ENCODE measurements around the gene NCOA1.
A peak's percentile ranks its signal among the peaks of the same experiment; 100 is the strongest.

The NCOA1 gene

GRCh38 chr2:24809316-24810007, 318.4 kb downstream of the NCOA1 start:
- Histone ChIP-seq H3K4me3 (ENCODE audit: extremely low read depth, insufficient read depth, low read length, poor library complexity, severe bottlenecking) (no peak overlapping the region), H3K36me3 (ENCODE audit: control insufficient read depth, insufficient read depth, low read length) (peaks cover 58% of the 10 kb centered on the region), H3K4me1 (ENCODE audit: control insufficient read depth, insufficient read depth, low read length, poor library complexity, severe bottlenecking) (no peaks in the 10 kb centered on the region), H3K27ac (ENCODE audit: low read depth, low read length, severe bottlenecking) (no peak overlapping the region), H3K9me3 (ENCODE audit: control insufficient read depth, low read length) (no peaks in the 10 kb centered on the region)
- 92% methylated on average over 2 of the region's 4 CpGs; no CpG with 5 or more reads in 1 of the 2 experiments for WGBS, 2 experiments (ENCODE audit: insufficient coverage in 2 of 2)

GRCh38 chr2:24813691-24814137, 322.7 kb downstream of the NCOA1 start:
- no peaks in the 10 kb centered on the region for H3K9me3 ChIP-seq (ENCODE audit: control insufficient read depth, low read length)
- 98% methylated on average over 4 of the region's 4 CpGs for WGBS, 2 experiments (ENCODE audit: insufficient coverage in 2 of 2)
- H3K27ac ChIP-seq (ENCODE audit: low read depth, low read length, severe bottlenecking): no peak overlapping the region
- peaks cover 31% of the 10 kb centered on the region for H3K4me1 ChIP-seq (ENCODE audit: control insufficient read depth, insufficient read depth, low read length, poor library complexity, severe bottlenecking)
- H3K4me3 ChIP-seq (ENCODE audit: extremely low read depth, insufficient read depth, low read length, poor library complexity, severe bottlenecking): no peak overlapping the region
- H3K36me3 ChIP-seq (ENCODE audit: control insufficient read depth, insufficient read depth, low read length): peaks cover 71% of the 10 kb centered on the region

GRCh38 chr2:24814516-24814915, 323.5 kb downstream of the NCOA1 start:
- WGBS, 2 experiments (ENCODE audit: insufficient coverage in 2 of 2): 100% methylated on average over 1 of the region's 4 CpGs
- Histone ChIP-seq H3K36me3 (ENCODE audit: control insufficient read depth, insufficient read depth, low read length) (peaks cover 79% of the 10 kb centered on the region), H3K27ac (ENCODE audit: low read depth, low read length, severe bottlenecking) (no peak overlapping the region), H3K9me3 (ENCODE audit: control insufficient read depth, low read length) (no peaks in the 10 kb centered on the region), H3K4me1 (ENCODE audit: control insufficient read depth, insufficient read depth, low read length, poor library complexity, severe bottlenecking) (peaks cover 34% of the 10 kb centered on the region), H3K4me3 (ENCODE audit: extremely low read depth, insufficient read depth, low read length, poor library complexity, severe bottlenecking) (no peak overlapping the region)

GRCh38 chr2:24815171-24815570, 324.1 kb downstream of the NCOA1 start:
- H3K36me3 ChIP-seq (ENCODE audit: control insufficient read depth, insufficient read depth, low read length): peaks cover 79% of the 10 kb centered on the region

GRCh38 chr2:24816404-24816803, 325.4 kb downstream of the NCOA1 start:
- Histone ChIP-seq H3K4me1 (ENCODE audit: control insufficient read depth, insufficient read depth, low read length, poor library complexity, severe bottlenecking) (peaks cover 34% of the 10 kb centered on the region), H3K27ac (ENCODE audit: low read depth, low read length, severe bottlenecking) (peak overlapping the region; percentile 81), H3K36me3 (ENCODE audit: control insufficient read depth, insufficient read depth, low read length) (peaks cover 84% of the 10 kb centered on the region), H3K9me3 (ENCODE audit: control insufficient read depth, low read length) (no peaks in the 10 kb centered on the region), H3K4me3 (ENCODE audit: extremely low read depth, insufficient read depth, low read length, poor library complexity, severe bottlenecking) (no peak overlapping the region)
- 93 to 100% methylated on average over 6 of the region's 6 CpGs for WGBS, 2 experiments (ENCODE audit: insufficient coverage in 2 of 2)

More at GRCh38 chr2:24815171-24815570, 324.1 kb downstream of the NCOA1 start:
- Histone ChIP-seq H3K4me1 (ENCODE audit: control insufficient read depth, insufficient read depth, low read length, poor library complexity, severe bottlenecking) (peaks cover 34% of the 10 kb centered on the region), H3K4me3 (ENCODE audit: extremely low read depth, insufficient read depth, low read length, poor library complexity, severe bottlenecking) (no peak overlapping the region), H3K27ac (ENCODE audit: low read depth, low read length, severe bottlenecking) (no peak overlapping the region), H3K9me3 (ENCODE audit: control insufficient read depth, low read length) (no peaks in the 10 kb centered on the region)
- WGBS, 2 experiments (ENCODE audit: insufficient coverage in 2 of 2): 100% methylated on average over 1 of the region's 4 CpGs; no CpG with 5 or more reads in 1 of the 2 experiments

- 88 to 100% methylated on average over 1 of the region's 4 CpGs for WGBS, 2 experiments (ENCODE audit: insufficient coverage in 2 of 2)
- peaks cover 89% of the 10 kb centered on the region for H3K36me3 ChIP-seq (ENCODE audit: control insufficient read depth, insufficient read depth, low read length)
- no peaks in the 10 kb centered on the region for H3K9me3 ChIP-seq (ENCODE audit: control insufficient read depth, low read length)
- H3K4me1 ChIP-seq (ENCODE audit: control insufficient read depth, insufficient read depth, low read length, poor library complexity, severe bottlenecking): peaks cover 34% of the 10 kb centered on the region
- peak overlapping the region; percentile 81 for H3K27ac ChIP-seq (ENCODE audit: low read depth, low read length, severe bottlenecking)
- H3K4me3 ChIP-seq (ENCODE audit: extremely low read depth, insufficient read depth, low read length, poor library complexity, severe bottlenecking): no peak overlapping the region
These were observed 325.8 kb downstream of the NCOA1 start for GRCh38 chr2:24816884-24817283.

GRCh38 chr2:24818721-24819167, 327.7 kb downstream of the NCOA1 start:
- Histone ChIP-seq H3K4me1 (ENCODE audit: control insufficient read depth, insufficient read depth, low read length, poor library complexity, severe bottlenecking) (peaks cover 34% of the 10 kb centered on the region), H3K27ac (ENCODE audit: low read depth, low read length, severe bottlenecking) (peak overlapping the region; percentile 29), H3K36me3 (ENCODE audit: control insufficient read depth, insufficient read depth, low read length) (peaks cover 98% of the 10 kb centered on the region), H3K4me3 (ENCODE audit: extremely low read depth, insufficient read depth, low read length, poor library complexity, severe bottlenecking) (no peak overlapping the region), H3K9me3 (ENCODE audit: control insufficient read depth, low read length) (no peaks in the 10 kb centered on the region)
- 84% methylated on average over 9 of the region's 9 CpGs for WGBS, 2 experiments (ENCODE audit: insufficient coverage in 2 of 2)

GRCh38 chr2:24819442-24820174, 328.6 kb downstream of the NCOA1 start:
- no peak overlapping the region for H3K27ac ChIP-seq (ENCODE audit: low read depth, low read length, severe bottlenecking)
- no peaks in the 10 kb centered on the region for H3K9me3 ChIP-seq (ENCODE audit: control insufficient read depth, low read length)
- no peak overlapping the region for H3K4me3 ChIP-seq (ENCODE audit: extremely low read depth, insufficient read depth, low read length, poor library complexity, severe bottlenecking)
- H3K36me3 ChIP-seq (ENCODE audit: control insufficient read depth, insufficient read depth, low read length): peaks cover 98% of the 10 kb centered on the region
- peaks cover 33% of the 10 kb centered on the region for H3K4me1 ChIP-seq (ENCODE audit: control insufficient read depth, insufficient read depth, low read length, poor library complexity, severe bottlenecking)
- WGBS, 2 experiments (ENCODE audit: insufficient coverage in 2 of 2): 92 to 97% methylated on average over 8 to 15 of the region's 21 CpGs

GRCh38 chr2:24820175-24820513, 329.1 kb downstream of the NCOA1 start:
- no peak overlapping the region for H3K4me3 ChIP-seq (ENCODE audit: extremely low read depth, insufficient read depth, low read length, poor library complexity, severe bottlenecking)
- peaks cover 31% of the 10 kb centered on the region for H3K4me1 ChIP-seq (ENCODE audit: control insufficient read depth, insufficient read depth, low read length, poor library complexity, severe bottlenecking)
- no peak overlapping the region for H3K27ac ChIP-seq (ENCODE audit: low read depth, low read length, severe bottlenecking)
- WGBS, 2 experiments (ENCODE audit: insufficient coverage in 2 of 2): 96 to 97% methylated on average over 7 of the region's 7 CpGs
- peaks cover 98% of the 10 kb centered on the region for H3K36me3 ChIP-seq (ENCODE audit: control insufficient read depth, insufficient read depth, low read length)
- no peaks in the 10 kb centered on the region for H3K9me3 ChIP-seq (ENCODE audit: control insufficient read depth, low read length)
